HG02970 (cell line): ENCODE results near the gene MSL2.
A peak's percentile ranks its signal among the peaks of the same experiment; 100 is the strongest.
"Not testable (repeated sequence)": the region's sequence is repeated elsewhere in the genome, so short reads cannot be mapped to it uniquely, and the experiment has no call there.

Source experiments
- ATAC-seq: cut with Tn5 transposase; IDR thresholded peaks from one replicate; pipeline ENCODE4 v1.9.1; 2021; ENCODE audit warnings: mild to moderate bottlenecking, moderate library complexity, moderate number of reproducible peaks; ENCODE audit not compliant: unreplicated experiment, low FRiP score

Gene MSL2

GRCh38 chr3:136149667-136150066, 46.5 kb downstream of the MSL2 start:
- no peak for ATAC-seq

GRCh38 chr3:136146981-136147729, 49.0 kb downstream of the MSL2 start:
- no peak for ATAC-seq

GRCh38 chr3:136144397-136144796, 51.7 kb downstream of the MSL2 start:
- not testable (repeated sequence) for ATAC-seq

GRCh38 chr3:136142592-136142991, 53.5 kb downstream of the MSL2 start:
- ATAC-seq: no peak

- ATAC-seq: no peak
These were observed 54.2 kb downstream of the MSL2 start for GRCh38 chr3:136141891-136142290.

- ATAC-seq: no peak
These were observed 54.8 kb downstream of the MSL2 start for GRCh38 chr3:136141291-136141785.

GRCh38 chr3:136136454-136136853, 59.7 kb downstream of the MSL2 start:
- no peak for ATAC-seq

GRCh38 chr3:136135039-136135802, 60.9 kb downstream of the MSL2 start:
- no peak for ATAC-seq

- no peak for ATAC-seq
These were observed 62.0 kb downstream of the MSL2 start for GRCh38 chr3:136134091-136134490.

- not testable (repeated sequence) for ATAC-seq
These were observed 64.5 kb downstream of the MSL2 start for GRCh38 chr3:136131647-136132046.

GRCh38 chr3:136122006-136122405, 74.1 kb downstream of the MSL2 start:
- ATAC-seq: no peak

- no peak for ATAC-seq
These were observed 75.5 kb downstream of the MSL2 start for GRCh38 chr3:136120373-136121348.

- ATAC-seq: not testable (repeated sequence)
These were observed 76.4 kb downstream of the MSL2 start for GRCh38 chr3:136119783-136120182.

- ATAC-seq: not testable (repeated sequence)
These were observed 76.8 kb downstream of the MSL2 start for GRCh38 chr3:136119332-136119731.

GRCh38 chr3:136114421-136114820, 81.7 kb downstream of the MSL2 start:
- ATAC-seq: no peak

GRCh38 chr3:136110481-136110880, 85.7 kb downstream of the MSL2 start:
- no peak for ATAC-seq

GRCh38 chr3:136109499-136109898, 86.6 kb downstream of the MSL2 start:
- peak; percentile 80 for ATAC-seq

GRCh38 chr3:136106101-136106500, 90.0 kb downstream of the MSL2 start:
- no peak for ATAC-seq

GRCh38 chr3:136105044-136105443, 91.1 kb downstream of the MSL2 start:
- no peak for ATAC-seq
